Right lobe of liver (tissue), 6 donors: ENCODE data around the gene SPHK1. TPM values are rescaled to one million over a fixed set of nuclear protein-coding genes. Genes with fewer than 3 reads are reported as not detected.

Experiments
- ATAC-seq, 4 donors: fragments of 200-7000 bp; cut with Tn5 transposase; one replicate each; pipeline ENCODE4 v1.9.1; 2020; ENCODE audit warnings: mild to moderate bottlenecking in 4 of 4, moderate library complexity in 4 of 4
- DNase-seq, 3 donors: peaks; one replicate each; pipeline ENCODE4 v3.0.0-alpha.2; 2020
- H3K27ac ChIP-seq, 3 donors: fragments of 200-600 bp; one replicate each; pipeline ENCODE4 v1.8.0; 2022
- H3K27me3 ChIP-seq, 2 donors: fragments of 200-600 bp; one replicate each; pipeline ENCODE4 v1.8.0; 2022
- H3K36me3 ChIP-seq, 4 donors: fragments of 200-600 bp; sonication (generic) in 1 of 4; one replicate each; pipeline versions ENCODE4 v1.5.1 to v1.8.0; 2017 to 2022; ENCODE audit warnings: control low read depth in 1 of 4
- H3K4me1 ChIP-seq, 4 donors: fragments of 200-600 bp; sonication (generic) in 1 of 4; one replicate each; pipeline versions ENCODE4 v1.5.1 to v1.8.0; 2017 to 2022; ENCODE audit warnings: control low read depth in 1 of 4
- H3K4me3 ChIP-seq, 3 donors: fragments of 200-600 bp; one replicate each; pipeline ENCODE4 v1.8.0; 2022
- H3K9me3 ChIP-seq, 4 donors: fragments of 200-600 bp; sonication (generic) in 1 of 4; one replicate each; pipeline versions ENCODE4 v1.5.1 to v1.8.0; 2017 to 2022; ENCODE audit warnings: control low read depth in 1 of 4
- CTCF ChIP-seq, 4 donors: fragments of 200-600 bp in 3 of 4; fragments of 450-650 bp in 1 of 4; IDR thresholded peaks; one replicate each; pipeline versions ENCODE4 v1.5.1 to v1.8.0; 2016 to 2022; ENCODE audit warnings: antibody characterized with exemption in 4 of 4, mild to moderate bottlenecking in 2 of 4
- POLR2A ChIP-seq: fragments of 450-650 bp; IDR thresholded peaks from one replicate; pipeline ENCODE4 v1.6.1; 2017; ENCODE audit warnings: antibody characterized with exemption, mild to moderate bottlenecking
- WGBS: methylation state at CpG from one replicate; pipeline ENCODE4 v1.1.6; 2018; ENCODE audit warnings: low coverage, low lambda C conversion rate; ENCODE audit not compliant: insufficient coverage; ENCODE audit errors: missing lambda C conversion rate; 5-methylcytosine and 5-hydroxymethylcytosine counted together
- intact Hi-C, 2 donors: fragments of 100-400 bp; cut with DNase I; formaldehyde crosslinking; loops; one replicate each; pipeline versions ENCODE4 v1.11.2 to v1.14.1; 2022
- total RNA-seq, 6 experiments: library from RNA; depleted of rRNA in 2 of 6; stranded (reverse); fragments of >200 nt in 2 of 6; fragmentation: NEBNext Ultra II Directional in 3 of 6; extraction: Animal tissue kit (Norgen Biotek cat#: 25700) in 3 of 6; gene quantifications; one replicate each; pipeline versions ENCODE4 v1.1.0 to v1.2.4, GENCODE V29; 2016 to 2023
- donor health status: DM: no; HTN: yes; CAD: no.
- donor health status: DM: no; HTN: no; CAD: no.
- donor health status: DM: no; HTN: no; CAD: no.
- donor health status: DM: no; HTN: yes; CAD: no.
- donor health status: DM: no; HTN: yes; CAD: no.

SPHK1 gene
- total RNA-seq, 6 experiments from 2014 or later = 0.35 to 2.6 (median 1.5) TPM

- WGBS = 50% methylated on average over 1 of the region's 2 CpGs
- TF ChIP-seq CTCF (IDR thresholded peaks at IDR 0.05) (no peak), POLR2A (no peak)
- intact Hi-C loops = no loop called here
- Histone ChIP-seq H3K4me1 (no peaks in the 10 kb centered on the region), H3K9me3 (no peaks in the 10 kb centered on the region), H3K27me3 (no peaks in the 10 kb centered on the region), H3K4me3 (no peak overlapping the region), H3K27ac (no peak overlapping the region), H3K36me3 (no peaks in the 10 kb centered on the region)
- DNase-seq (no peak), ATAC-seq (no peak)
These were observed 23.9 kb upstream of the SPHK1 start for GRCh38 chr17:76360461-76360860.

GRCh38 chr17:76363107-76363842 is 21.1 kb upstream of the SPHK1 start:
- no peaks in the 10 kb centered on the region for H3K4me1 ChIP-seq
- TF ChIP-seq CTCF (IDR thresholded peaks at IDR 0.05) = no peak
- TF ChIP-seq POLR2A = no peak
- 83% methylated on average over 10 of the region's 11 CpGs for WGBS
- intact Hi-C loops = no loop called here
- no peaks in the 10 kb centered on the region for H3K27me3 ChIP-seq
- no peaks in the 10 kb centered on the region for H3K9me3 ChIP-seq
- H3K27ac ChIP-seq = no peak overlapping the region
- DNase-seq (no peak), ATAC-seq (no peak)
- H3K4me3 ChIP-seq = no peak overlapping the region
- no peaks in the 10 kb centered on the region for H3K36me3 ChIP-seq

GRCh38 chr17:76365256-76365903 is 19.0 kb upstream of the SPHK1 start:
- peak; percentile 29 to 69 (median 58) for ATAC-seq
- no peaks in the 10 kb centered on the region for H3K9me3 ChIP-seq
- no peak for DNase-seq
- 31% methylated on average over 6 of the region's 12 CpGs for WGBS
- no peak overlapping the region for H3K4me3 ChIP-seq
- no peak overlapping the region for H3K27ac ChIP-seq
- intact Hi-C loops = no loop called here
- no peaks in the 10 kb centered on the region for H3K4me1 ChIP-seq
- H3K36me3 ChIP-seq = no peaks in the 10 kb centered on the region
- TF ChIP-seq POLR2A = no peak
- TF ChIP-seq CTCF (IDR thresholded peaks at IDR 0.05) = peak in 3 of 4 donors; percentile 43 to 48 (median 43)
- no peaks in the 10 kb centered on the region for H3K27me3 ChIP-seq

- Histone ChIP-seq H3K27ac (no peak overlapping the region), H3K4me1 (no peaks in the 10 kb centered on the region), H3K4me3 (no peak overlapping the region), H3K27me3 (no peaks in the 10 kb centered on the region), H3K9me3 (no peaks in the 10 kb centered on the region), H3K36me3 (no peaks in the 10 kb centered on the region)
- TF ChIP-seq CTCF (IDR thresholded peaks at IDR 0.05) (no peak), POLR2A (no peak)
- ATAC-seq (no peak), DNase-seq (no peak)
- intact Hi-C loops = no loop called here
- no CpG with 5 or more reads among the region's 3 CpGs for WGBS
These were observed 18.2 kb upstream of the SPHK1 start for GRCh38 chr17:76366247-76366646.
